ENCODE results near the gene IFI27.

GRCh38 chr14:94136575-94137331 lies 26.2 kb downstream of the IFI27 start:
- peak; percentile 94 for TF ChIP-seq CTCF (IDR thresholded peaks at IDR 0.05; ENCODE audit: insufficient read depth, low read depth, low read length)
- TF ChIP-seq EZH2 (IDR thresholded peaks at IDR 0.05; ENCODE audit: insufficient read depth, low read length), result no peak

Data from astrocyte (in vitro differentiated cells and primary cell).